Caki2 (cell line): ENCODE measurements around the gene WT1. TPM values are rescaled to one million over a fixed set of nuclear protein-coding genes. Genes with fewer than 3 reads are reported as not detected.
A peak's percentile ranks its signal among the peaks of the same experiment; 100 is the strongest.
"Not testable (repeated sequence)": the region's sequence is repeated elsewhere in the genome, so short reads cannot be mapped to it uniquely, and the experiment has no call there.

ENCODE experiments used
- DNase-seq: peaks from one replicate; pipeline ENCODE4 v3.0.0-alpha.2; 2015; ENCODE audit warnings: low read depth
- in situ Hi-C: cut with HindIII; loops from 2 replicates; pipeline ENCODE4 v1.10.0; 2016; ENCODE audit warnings: low sequenced_read_pairs, low pct_unique_long_range_greater_than_20kb, mixed read lengths
- total RNA-seq: library from RNA; depleted of rRNA; stranded (reverse); fragments of >200 nt; shearing (Covaris generic); gene quantifications from 2 replicates; pipeline ENCODE4 v1.2.3, GENCODE V29; 2014; ENCODE audit warnings: low replicate concordance

WT1 gene
- total RNA-seq, 1 experiment from 2014 or later = 0.64 TPM

- in situ Hi-C loops = no loop called here
- DNase-seq = no peak
Observed at GRCh38 chr11:32396991-32397390, 38.3 kb downstream of the WT1 start.

GRCh38 chr11:32396331-32396730, 39.0 kb downstream of the WT1 start:
- in situ Hi-C loops = no loop called here
- DNase-seq = no peak

- DNase-seq = no peak
- in situ Hi-C loops = no loop called here
Observed at GRCh38 chr11:32395127-32395526, 40.2 kb downstream of the WT1 start.

GRCh38 chr11:32392840-32393239, 42.5 kb downstream of the WT1 start:
- in situ Hi-C loops = no loop called here
- no peak for DNase-seq

- in situ Hi-C loops = no loop called here
- DNase-seq = no peak
Observed at GRCh38 chr11:32391956-32392553, 43.3 kb downstream of the WT1 start.

GRCh38 chr11:32391479-32391878, 43.9 kb downstream of the WT1 start:
- in situ Hi-C loops = no loop called here
- DNase-seq = no peak

GRCh38 chr11:32390712-32391111, 44.6 kb downstream of the WT1 start:
- DNase-seq = no peak
- in situ Hi-C loops = no loop called here

GRCh38 chr11:32388871-32389770, 46.2 kb downstream of the WT1 start:
- in situ Hi-C loops = no loop called here

GRCh38 chr11:32388365-32388764, 47.0 kb downstream of the WT1 start:
- in situ Hi-C loops = no loop called here
- DNase-seq = no peak

More at GRCh38 chr11:32388871-32389770, 46.2 kb downstream of the WT1 start:
- no peak for DNase-seq

GRCh38 chr11:32387411-32387810, 47.9 kb downstream of the WT1 start:
- DNase-seq = no peak
- in situ Hi-C loops = no loop called here

GRCh38 chr11:32386770-32387377, 48.5 kb downstream of the WT1 start:
- no peak for DNase-seq
- in situ Hi-C loops = no loop called here

- peak; percentile 21 for DNase-seq
- in situ Hi-C loops = no loop called here
Observed at GRCh38 chr11:32385998-32386397, 49.3 kb downstream of the WT1 start.

GRCh38 chr11:32382339-32383049, 52.8 kb downstream of the WT1 start:
- DNase-seq = no peak
- in situ Hi-C loops = no loop called here

GRCh38 chr11:32381179-32381578, 54.2 kb downstream of the WT1 start:
- in situ Hi-C loops = no loop called here
- DNase-seq = no peak

- no peak for DNase-seq
Observed at GRCh38 chr11:32379719-32380118, 55.6 kb downstream of the WT1 start.

GRCh38 chr11:32375826-32376225, 59.5 kb downstream of the WT1 start:
- in situ Hi-C loops = no loop called here
- DNase-seq = no peak

More at GRCh38 chr11:32379719-32380118, 55.6 kb downstream of the WT1 start:
- in situ Hi-C loops = no loop called here

GRCh38 chr11:32374261-32374711, 61.1 kb downstream of the WT1 start:
- in situ Hi-C loops = no loop called here

GRCh38 chr11:32369987-32370386, 65.4 kb downstream of the WT1 start:
- in situ Hi-C loops, DNase-seq: not testable (repeated sequence)

More at GRCh38 chr11:32374261-32374711, 61.1 kb downstream of the WT1 start:
- DNase-seq = no peak
